ENCODE data around the gene MRI1.
A peak's percentile ranks its signal among the peaks of the same experiment; 100 is the strongest.

MRI1 gene

GRCh38 chr19:13768510-13768909 is 4.2 kb downstream of the MRI1 start:
- no peak overlapping the region for H3K9ac ChIP-seq (ENCODE audit: low read length)
- H3K4me3 ChIP-seq (ENCODE audit: low read length): no peak overlapping the region
- no peak overlapping the region for H3K4ac ChIP-seq (ENCODE audit: low read depth, low read length)
- no peak overlapping the region for H4K5ac ChIP-seq (ENCODE audit: low read length)
- H3K18ac ChIP-seq (ENCODE audit: low read length): no peak overlapping the region
- no peak overlapping the region for H3K56ac ChIP-seq (ENCODE audit: low read length)
- H3K4me1 ChIP-seq (ENCODE audit: control insufficient read depth, low read depth, low read length): no peaks in the 10 kb centered on the region
- H2BK5ac ChIP-seq (ENCODE audit: low read length): no peak overlapping the region
- no peaks in the 10 kb centered on the region for H3K27me3 ChIP-seq (ENCODE audit: insufficient read depth, low read length, poor library complexity)
- no peak overlapping the region for H3K27ac ChIP-seq (ENCODE audit: low read depth, low read length)
- no peaks in the 10 kb centered on the region for H3K79me2 ChIP-seq (ENCODE audit: control insufficient read depth, insufficient read depth, low read length)
- no peak overlapping the region for H4K8ac ChIP-seq (ENCODE audit: low read depth, low read length)
- no peaks in the 10 kb centered on the region for H3K79me1 ChIP-seq (ENCODE audit: low read length)
- H3K23ac ChIP-seq (ENCODE audit: low read length): no peak overlapping the region
- WGBS (ENCODE audit: extremely low coverage, insufficient coverage, low lambda C conversion rate): no CpG with 5 or more reads among the region's 19 CpGs
- no peak overlapping the region for H2BK120ac ChIP-seq (ENCODE audit: low read depth, low read length)
- peaks cover 2% of the 10 kb centered on the region for H3K36me3 ChIP-seq (ENCODE audit: control insufficient read depth, insufficient read depth, low read length)
- H2BK15ac ChIP-seq (replicated peaks; ENCODE audit: low read depth): no peak overlapping the region
- no peak overlapping the region for H3K4me2 ChIP-seq (ENCODE audit: low read length)
- no peak for DNase-seq
- H2AK5ac ChIP-seq (ENCODE audit: low read length): no peak overlapping the region

GRCh38 chr19:13770013-13770635 is 5.8 kb downstream of the MRI1 start:
- H3K4me1 ChIP-seq (ENCODE audit: control insufficient read depth, low read depth, low read length): no peaks in the 10 kb centered on the region
- peaks cover 7% of the 10 kb centered on the region for H3K79me2 ChIP-seq (ENCODE audit: control insufficient read depth, insufficient read depth, low read length)
- H4K5ac ChIP-seq (ENCODE audit: low read length): no peak overlapping the region
- no peak overlapping the region for H3K4ac ChIP-seq (ENCODE audit: low read depth, low read length)
- H2BK120ac ChIP-seq (ENCODE audit: low read depth, low read length): no peak overlapping the region
- H4K8ac ChIP-seq (ENCODE audit: low read depth, low read length): no peak overlapping the region
- H3K79me1 ChIP-seq (ENCODE audit: low read length): peaks cover 4% of the 10 kb centered on the region
- no peak overlapping the region for H2BK5ac ChIP-seq (ENCODE audit: low read length)
- no peaks in the 10 kb centered on the region for H3K27me3 ChIP-seq (ENCODE audit: insufficient read depth, low read length, poor library complexity)
- H3K18ac ChIP-seq (ENCODE audit: low read length): no peak overlapping the region
- H3K4me3 ChIP-seq (ENCODE audit: low read length): no peak overlapping the region
- H3K27ac ChIP-seq (ENCODE audit: low read depth, low read length): no peak overlapping the region
- no peak overlapping the region for H3K56ac ChIP-seq (ENCODE audit: low read length)
- WGBS (ENCODE audit: extremely low coverage, insufficient coverage, low lambda C conversion rate): no CpG with 5 or more reads among the region's 16 CpGs
- H2BK15ac ChIP-seq (replicated peaks; ENCODE audit: low read depth): no peak overlapping the region
- DNase-seq: no peak
- H3K4me2 ChIP-seq (ENCODE audit: low read length): no peak overlapping the region
- H2AK5ac ChIP-seq (ENCODE audit: low read length): no peak overlapping the region
- H3K23ac ChIP-seq (ENCODE audit: low read length): no peak overlapping the region
- H3K9ac ChIP-seq (ENCODE audit: low read length): no peak overlapping the region
- H3K36me3 ChIP-seq (ENCODE audit: control insufficient read depth, insufficient read depth, low read length): peaks cover 2% of the 10 kb centered on the region

GRCh38 chr19:13774217-13775191 is 10.2 kb downstream of the MRI1 start, which contains the start of gene C19orf53:
Gene C19orf53 (plus strand): TSS chr19:13774456. CDS start chr19:13774478, 22 bp downstream.
- peak within 1 kb of the TSS; percentile 78 for H3K18ac ChIP-seq (ENCODE audit: low read length)
- WGBS (ENCODE audit: extremely low coverage, insufficient coverage, low lambda C conversion rate): no CpG with 5 or more reads among the region's 61 CpGs
- H3K9ac ChIP-seq (ENCODE audit: low read length): peak within 1 kb of the TSS; percentile 98
- H3K4me1 ChIP-seq (ENCODE audit: control insufficient read depth, low read depth, low read length): no peaks in the 10 kb centered on the region
- H2BK120ac ChIP-seq (ENCODE audit: low read depth, low read length): no peak within 1 kb of the TSS
- H3K4me2 ChIP-seq (ENCODE audit: low read length): peak within 1 kb of the TSS; percentile 95
- H3K4ac ChIP-seq (ENCODE audit: low read depth, low read length): peak within 1 kb of the TSS; percentile 64
- peak within 1 kb of the TSS; percentile 88 for H3K27ac ChIP-seq (ENCODE audit: low read depth, low read length)
- peaks cover 16% of the 10 kb centered on the region for H3K36me3 ChIP-seq (ENCODE audit: control insufficient read depth, insufficient read depth, low read length)
- peak; percentile 95 for DNase-seq
- H2BK5ac ChIP-seq (ENCODE audit: low read length): peak within 1 kb of the TSS; percentile 58
- peak within 1 kb of the TSS; percentile 17 for H2AK5ac ChIP-seq (ENCODE audit: low read length)
- H3K79me2 ChIP-seq (ENCODE audit: control insufficient read depth, insufficient read depth, low read length): peaks cover 20% of the 10 kb centered on the region
- H2BK15ac ChIP-seq (replicated peaks; ENCODE audit: low read depth): no peak within 1 kb of the TSS
- H3K27me3 ChIP-seq (ENCODE audit: insufficient read depth, low read length, poor library complexity): no peaks in the 10 kb centered on the region
- peak within 1 kb of the TSS; percentile 4 for H3K23ac ChIP-seq (ENCODE audit: low read length)
- H3K4me3 ChIP-seq (ENCODE audit: low read length): peak within 1 kb of the TSS; percentile 97
- H4K5ac ChIP-seq (ENCODE audit: low read length): no peak within 1 kb of the TSS
- H3K56ac ChIP-seq (ENCODE audit: low read length): peak within 1 kb of the TSS; percentile 99
- H3K79me1 ChIP-seq (ENCODE audit: low read length): peaks cover 11% of the 10 kb centered on the region
- H4K8ac ChIP-seq (ENCODE audit: low read depth, low read length): no peak within 1 kb of the TSS

DNA sequence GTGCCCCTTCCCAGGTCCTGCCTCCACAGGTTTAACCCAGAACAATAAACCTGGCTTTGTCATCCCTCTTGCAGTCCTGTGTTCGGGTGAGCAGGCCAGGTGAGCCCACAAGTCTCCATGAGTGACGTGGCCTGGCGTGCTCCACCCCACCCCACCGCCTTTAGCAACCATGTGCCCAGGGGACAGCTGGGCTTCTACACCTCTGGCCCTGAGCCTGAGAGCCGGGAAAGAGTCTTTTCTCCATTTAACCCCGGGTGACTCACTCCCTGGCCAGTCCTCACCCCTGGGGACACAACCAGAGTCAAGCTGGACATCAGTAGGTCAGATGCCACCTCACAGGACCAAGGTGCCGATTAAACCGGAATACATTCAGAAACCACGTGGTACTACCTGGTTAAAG is 14.1 kb downstream of the MRI1 start:
- no peaks in the 10 kb centered on the region for H3K27me3 ChIP-seq (ENCODE audit: insufficient read depth, low read length, poor library complexity)
- no peak overlapping the region for H2BK120ac ChIP-seq (ENCODE audit: low read depth, low read length)
- no peak overlapping the region for H3K4me2 ChIP-seq (ENCODE audit: low read length)
- peaks cover 11% of the 10 kb centered on the region for H3K79me1 ChIP-seq (ENCODE audit: low read length)
- no peak overlapping the region for H3K18ac ChIP-seq (ENCODE audit: low read length)
- no peak overlapping the region for H3K23ac ChIP-seq (ENCODE audit: low read length)
- no peak overlapping the region for H2AK5ac ChIP-seq (ENCODE audit: low read length)
- H3K9ac ChIP-seq (ENCODE audit: low read length): no peak overlapping the region
- peaks cover 14% of the 10 kb centered on the region for H3K36me3 ChIP-seq (ENCODE audit: control insufficient read depth, insufficient read depth, low read length)
- H3K4me3 ChIP-seq (ENCODE audit: low read length): no peak overlapping the region
- H2BK5ac ChIP-seq (ENCODE audit: low read length): no peak overlapping the region
- no peak for DNase-seq
- no peak overlapping the region for H4K5ac ChIP-seq (ENCODE audit: low read length)
- no CpG with 5 or more reads among the region's 9 CpGs for WGBS (ENCODE audit: extremely low coverage, insufficient coverage, low lambda C conversion rate)
- no peak overlapping the region for H3K56ac ChIP-seq (ENCODE audit: low read length)
- H3K27ac ChIP-seq (ENCODE audit: low read depth, low read length): no peak overlapping the region
- no peak overlapping the region for H3K4ac ChIP-seq (ENCODE audit: low read depth, low read length)
- H2BK15ac ChIP-seq (replicated peaks; ENCODE audit: low read depth): no peak overlapping the region
- no peak overlapping the region for H4K8ac ChIP-seq (ENCODE audit: low read depth, low read length)
- no peaks in the 10 kb centered on the region for H3K4me1 ChIP-seq (ENCODE audit: control insufficient read depth, low read depth, low read length)
- peaks cover 20% of the 10 kb centered on the region for H3K79me2 ChIP-seq (ENCODE audit: control insufficient read depth, insufficient read depth, low read length)

DNA sequence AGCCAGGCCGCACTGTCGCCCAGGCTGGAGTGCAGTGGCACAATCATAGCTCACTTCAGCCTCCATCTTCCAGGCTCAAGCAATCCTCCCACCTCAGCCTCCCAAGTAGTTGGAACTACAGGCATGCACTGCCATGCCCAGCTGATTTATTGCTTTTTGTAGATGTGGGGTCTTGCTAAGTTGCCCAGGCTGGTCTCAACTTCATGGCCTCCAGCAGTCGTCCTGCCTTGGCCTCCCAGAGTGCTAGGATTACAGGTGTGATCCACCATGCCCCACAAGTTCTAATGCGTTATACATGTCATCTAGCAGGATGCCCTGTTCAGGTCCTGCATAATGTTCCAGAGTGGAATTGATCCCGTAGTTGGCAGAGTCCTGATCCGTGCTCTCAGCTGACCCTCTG is 14.5 kb downstream of the MRI1 start:
- H3K4me2 ChIP-seq (ENCODE audit: low read length): no peak overlapping the region
- H3K4me3 ChIP-seq (ENCODE audit: low read length): no peak overlapping the region

More for the DNA sequence above, 14.5 kb downstream of the MRI1 start:
- H3K27ac ChIP-seq (ENCODE audit: low read depth, low read length): no peak overlapping the region
- no peak overlapping the region for H4K8ac ChIP-seq (ENCODE audit: low read depth, low read length)
- no peak overlapping the region for H4K5ac ChIP-seq (ENCODE audit: low read length)
- no peak overlapping the region for H3K9ac ChIP-seq (ENCODE audit: low read length)
- no peak for DNase-seq
- no peak overlapping the region for H2BK15ac ChIP-seq (replicated peaks; ENCODE audit: low read depth)
- H3K4me1 ChIP-seq (ENCODE audit: control insufficient read depth, low read depth, low read length): no peaks in the 10 kb centered on the region
- H3K79me2 ChIP-seq (ENCODE audit: control insufficient read depth, insufficient read depth, low read length): peaks cover 20% of the 10 kb centered on the region
- no peak overlapping the region for H3K56ac ChIP-seq (ENCODE audit: low read length)
- no peak overlapping the region for H3K18ac ChIP-seq (ENCODE audit: low read length)
- H3K4ac ChIP-seq (ENCODE audit: low read depth, low read length): no peak overlapping the region
- no peak overlapping the region for H2AK5ac ChIP-seq (ENCODE audit: low read length)
- peaks cover 11% of the 10 kb centered on the region for H3K79me1 ChIP-seq (ENCODE audit: low read length)
- H3K36me3 ChIP-seq (ENCODE audit: control insufficient read depth, insufficient read depth, low read length): peaks cover 14% of the 10 kb centered on the region
- H2BK120ac ChIP-seq (ENCODE audit: low read depth, low read length): no peak overlapping the region
- H3K23ac ChIP-seq (ENCODE audit: low read length): no peak overlapping the region
- no peak overlapping the region for H2BK5ac ChIP-seq (ENCODE audit: low read length)
- no CpG with 5 or more reads among the region's 6 CpGs for WGBS (ENCODE audit: extremely low coverage, insufficient coverage, low lambda C conversion rate)
- no peaks in the 10 kb centered on the region for H3K27me3 ChIP-seq (ENCODE audit: insufficient read depth, low read length, poor library complexity)
